WTC11 (cell line): ENCODE data around the gene ERP44.

Experiments used
- AFF4 ChIP-seq: sonication (generic); formaldehyde crosslinking; IDR thresholded peaks from 2 replicates; pipeline ENCODE4 v1.8.1; 2023; ENCODE audit warnings: mild to moderate bottlenecking, missing genetic modification reagents, borderline replicate concordance
- AR ChIP-seq: fragments of 250-450 bp; sonication (Bioruptor Pico); IDR thresholded peaks from 2 replicates; pipeline ENCODE4 v1.9.0; 2021; ENCODE audit warnings: mild to moderate bottlenecking
- CTCF ChIP-seq: fragments of 200-600 bp; IDR thresholded peaks from 2 replicates; pipeline ENCODE4 v1.8.0; 2022; ENCODE audit warnings: antibody characterized with exemption
- FOXP1 ChIP-seq: sonication (generic); formaldehyde crosslinking; IDR thresholded peaks from 2 replicates; pipeline ENCODE4 v1.8.0; 2022; ENCODE audit warnings: missing genetic modification reagents, mild to moderate bottlenecking, moderate library complexity, borderline replicate concordance
- NFE2L1 ChIP-seq: sonication (generic); formaldehyde crosslinking; IDR thresholded peaks from 2 replicates; pipeline ENCODE4 v1.8.1; 2023; ENCODE audit warnings: missing genetic modification reagents
- NR1H2 ChIP-seq: sonication (generic); formaldehyde crosslinking; IDR thresholded peaks from 2 replicates; pipeline ENCODE4 v1.9.0; 2021; ENCODE audit warnings: mild to moderate bottlenecking, moderate library complexity, missing genetic modification reagents
- PRDM15 ChIP-seq: sonication (generic); formaldehyde crosslinking; IDR thresholded peaks from 2 replicates; pipeline ENCODE4 v1.8.0; 2022; ENCODE audit warnings: missing genetic modification reagents
- TEAD4 ChIP-seq: sonication (generic); formaldehyde crosslinking; IDR thresholded peaks from 2 replicates; pipeline ENCODE4 v1.8.0; 2022; ENCODE audit warnings: mild to moderate bottlenecking, missing genetic modification reagents
- ZBTB21 ChIP-seq: sonication (generic); formaldehyde crosslinking; IDR thresholded peaks from 2 replicates; pipeline ENCODE4 v1.8.1; 2023; ENCODE audit warnings: mild to moderate bottlenecking, missing genetic modification reagents, borderline replicate concordance
- ZNF219 ChIP-seq: sonication (generic); formaldehyde crosslinking; IDR thresholded peaks from 2 replicates; pipeline ENCODE4 v1.8.0; 2023; ENCODE audit warnings: missing genetic modification reagents, mild to moderate bottlenecking, borderline replicate concordance
- TF ChIP-seq, protein P1 (sequence below): fragments of 250-450 bp; sonication (Bioruptor Pico); IDR thresholded peaks from 2 replicates; pipeline ENCODE4 v1.9.0; 2021; ENCODE audit warnings: moderate library complexity, mild to moderate bottlenecking, inconsistent platforms, borderline replicate concordance
- TF ChIP-seq, protein P2 (sequence below): sonication (generic); formaldehyde crosslinking; IDR thresholded peaks from 2 replicates; pipeline ENCODE4 v1.8.1; 2022; ENCODE audit warnings: low read depth, missing genetic modification reagents, borderline replicate concordance
- TF ChIP-seq, protein P3 (sequence below): sonication (generic); formaldehyde crosslinking; IDR thresholded peaks from 2 replicates; pipeline ENCODE4 v1.8.0; 2022; ENCODE audit warnings: mild to moderate bottlenecking, missing genetic modification reagents
- TF ChIP-seq, protein P4 (sequence below): sonication (generic); formaldehyde crosslinking; IDR thresholded peaks from 2 replicates; pipeline ENCODE4 v1.8.0; 2023; ENCODE audit warnings: mild to moderate bottlenecking, missing genetic modification reagents

- TF ChIP-seq CTCF = no peak
- no peak for TF ChIP-seq FOXP1
- TF ChIP-seq, protein P1, sequence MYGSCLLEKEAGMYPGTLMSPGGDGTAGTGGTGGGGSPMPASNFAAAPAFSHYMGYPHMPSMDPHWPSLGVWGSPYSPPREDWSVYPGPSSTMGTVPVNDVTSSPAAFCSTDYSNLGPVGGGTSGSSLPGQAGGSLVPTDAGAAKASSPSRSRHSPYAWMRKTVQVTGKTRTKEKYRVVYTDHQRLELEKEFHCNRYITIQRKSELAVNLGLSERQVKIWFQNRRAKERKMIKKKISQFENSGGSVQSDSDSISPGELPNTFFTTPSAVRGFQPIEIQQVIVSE (CRISPR knock-in tag) = no peak
- TF ChIP-seq AFF4 (CRISPR knock-in tag) = no peak
- TF ChIP-seq AR (CRISPR knock-in tag) = no peak
- TF ChIP-seq NFE2L1 (CRISPR knock-in tag) = no peak
- TF ChIP-seq, protein P2, sequence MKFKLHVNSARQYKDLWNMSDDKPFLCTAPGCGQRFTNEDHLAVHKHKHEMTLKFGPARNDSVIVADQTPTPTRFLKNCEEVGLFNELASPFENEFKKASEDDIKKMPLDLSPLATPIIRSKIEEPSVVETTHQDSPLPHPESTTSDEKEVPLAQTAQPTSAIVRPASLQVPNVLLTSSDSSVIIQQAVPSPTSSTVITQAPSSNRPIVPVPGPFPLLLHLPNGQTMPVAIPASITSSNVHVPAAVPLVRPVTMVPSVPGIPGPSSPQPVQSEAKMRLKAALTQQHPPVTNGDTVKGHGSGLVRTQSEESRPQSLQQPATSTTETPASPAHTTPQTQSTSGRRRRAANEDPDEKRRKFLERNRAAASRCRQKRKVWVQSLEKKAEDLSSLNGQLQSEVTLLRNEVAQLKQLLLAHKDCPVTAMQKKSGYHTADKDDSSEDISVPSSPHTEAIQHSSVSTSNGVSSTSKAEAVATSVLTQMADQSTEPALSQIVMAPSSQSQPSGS = no peak
- no peak for TF ChIP-seq ZBTB21
- TF ChIP-seq, protein P3, sequence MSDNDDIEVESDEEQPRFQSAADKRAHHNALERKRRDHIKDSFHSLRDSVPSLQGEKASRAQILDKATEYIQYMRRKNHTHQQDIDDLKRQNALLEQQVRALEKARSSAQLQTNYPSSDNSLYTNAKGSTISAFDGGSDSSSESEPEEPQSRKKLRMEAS = no peak
- TF ChIP-seq, protein P4, sequence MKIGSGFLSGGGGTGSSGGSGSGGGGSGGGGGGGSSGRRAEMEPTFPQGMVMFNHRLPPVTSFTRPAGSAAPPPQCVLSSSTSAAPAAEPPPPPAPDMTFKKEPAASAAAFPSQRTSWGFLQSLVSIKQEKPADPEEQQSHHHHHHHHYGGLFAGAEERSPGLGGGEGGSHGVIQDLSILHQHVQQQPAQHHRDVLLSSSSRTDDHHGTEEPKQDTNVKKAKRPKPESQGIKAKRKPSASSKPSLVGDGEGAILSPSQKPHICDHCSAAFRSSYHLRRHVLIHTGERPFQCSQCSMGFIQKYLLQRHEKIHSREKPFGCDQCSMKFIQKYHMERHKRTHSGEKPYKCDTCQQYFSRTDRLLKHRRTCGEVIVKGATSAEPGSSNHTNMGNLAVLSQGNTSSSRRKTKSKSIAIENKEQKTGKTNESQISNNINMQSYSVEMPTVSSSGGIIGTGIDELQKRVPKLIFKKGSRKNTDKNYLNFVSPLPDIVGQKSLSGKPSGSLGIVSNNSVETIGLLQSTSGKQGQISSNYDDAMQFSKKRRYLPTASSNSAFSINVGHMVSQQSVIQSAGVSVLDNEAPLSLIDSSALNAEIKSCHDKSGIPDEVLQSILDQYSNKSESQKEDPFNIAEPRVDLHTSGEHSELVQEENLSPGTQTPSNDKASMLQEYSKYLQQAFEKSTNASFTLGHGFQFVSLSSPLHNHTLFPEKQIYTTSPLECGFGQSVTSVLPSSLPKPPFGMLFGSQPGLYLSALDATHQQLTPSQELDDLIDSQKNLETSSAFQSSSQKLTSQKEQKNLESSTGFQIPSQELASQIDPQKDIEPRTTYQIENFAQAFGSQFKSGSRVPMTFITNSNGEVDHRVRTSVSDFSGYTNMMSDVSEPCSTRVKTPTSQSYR = no peak
- no peak for TF ChIP-seq NR1H2
- TF ChIP-seq TEAD4 (CRISPR knock-in tag) = no peak
- no peak for TF ChIP-seq PRDM15 (CRISPR knock-in tag)
- TF ChIP-seq ZNF219 (CRISPR knock-in tag) = no peak
Observed at GRCh38 chr9:100099722-100100042, 882 bp upstream of the ERP44 start.
